Psoas muscle (tissue), 8 donors: ENCODE results near the gene CFAP99. TPM values are rescaled to one million over a fixed set of nuclear protein-coding genes. Genes with fewer than 3 reads are reported as not detected.
A peak's percentile ranks its signal among the peaks of the same experiment; 100 is the strongest.

Experiments used
- ATAC-seq, 4 donors: fragments of 200-7000 bp; cut with Tn5 transposase; one replicate each; pipeline ENCODE4 v1.9.1; 2020; ENCODE audit warnings: moderate library complexity in 3 of 4, mild to moderate bottlenecking in 2 of 4
- DNase-seq, 2 donors: peaks; one replicate each; pipeline ENCODE4 v3.0.0-alpha.2; 2020
- H3K27ac ChIP-seq: fragments of 200-600 bp; one replicate; pipeline ENCODE4 v1.8.0; 2022
- H3K27me3 ChIP-seq, 3 donors: fragments of 200-600 bp in 1 of 3; one replicate each; pipeline versions ENCODE4 v1.6.1 to v1.8.0; 2013 to 2022; ENCODE audit warnings: low read length in 2 of 3, mild to moderate bottlenecking in 2 of 3, moderate library complexity in 1 of 3; ENCODE audit not compliant: insufficient read depth in 3 of 3
- H3K36me3 ChIP-seq, 2 donors: fragments of 200-600 bp in 1 of 2; one replicate each; pipeline versions ENCODE4 v1.6.1 to v1.8.0; 2013 to 2022; ENCODE audit warnings: low read depth in 1 of 2, mild to moderate bottlenecking in 1 of 2, moderate library complexity in 1 of 2; ENCODE audit not compliant: insufficient read depth in 1 of 2
- H3K4me1 ChIP-seq: fragments of 200-600 bp; one replicate; pipeline ENCODE4 v1.8.0; 2022
- H3K4me3 ChIP-seq: fragments of 200-600 bp; one replicate; pipeline ENCODE4 v1.8.0; 2022; ENCODE audit warnings: mild to moderate bottlenecking
- H3K9me3 ChIP-seq: fragments of 200-600 bp; one replicate; pipeline ENCODE4 v1.8.0; 2022
- WGBS, 3 donors: extraction: QIAGEN DNeasy Blood & Tissue Kit; methylation state at CpG; one replicate each; pipeline versions ENCODE4 v1.1.6 to v1.1.7; 2013; 5-methylcytosine and 5-hydroxymethylcytosine counted together
- intact Hi-C, 2 donors: fragments of 100-400 bp; cut with DNase I; formaldehyde crosslinking; loops; one replicate each; pipeline versions ENCODE4 v1.11.0 to v1.14.2; 2022
- polyA plus RNA-seq, 3 donors: library from polyadenylated mRNA; stranded (reverse); fragments of 200-250 nt; gene quantifications; one replicate each; pipeline ENCODE4 v1.2.3, GENCODE V29; 2013
- total RNA-seq, 4 donors: library from RNA; stranded (reverse); fragmentation: NEBNext Ultra II Directional in 2 of 4; extraction: Animal tissue kit (Norgen Biotek cat#: 25700) in 2 of 4; gene quantifications; one replicate each; pipeline versions ENCODE4 v1.2.1 to v1.2.4, GENCODE V29; 2021 to 2023
- TF ChIP-seq, protein P1 (sequence below): fragments of 200-600 bp; IDR thresholded peaks from one replicate; pipeline ENCODE4 v1.8.0; 2022; ENCODE audit warnings: antibody characterized with exemption
- donor health status: healthy with polysubstance abuse.
- donor health status: DM: no; HTN: no; CAD: no; lungs with moderate emphysema.
- donor health status: Bipolar disorder and iron deficiency.
- donor health status: healthy.
- donor health status: DM: yes; HTN: yes; CAD: no.
- donor health status: DM: no; HTN: no; CAD: no.
- donor health status: DM: no; HTN: no; CAD: no.
- donor health status: DM: yes; HTN: yes; CAD: no.

Gene CFAP99
- total and polyA plus RNA-seq, 7 donors: 0.03 TPM; not detected in 5

DNA sequence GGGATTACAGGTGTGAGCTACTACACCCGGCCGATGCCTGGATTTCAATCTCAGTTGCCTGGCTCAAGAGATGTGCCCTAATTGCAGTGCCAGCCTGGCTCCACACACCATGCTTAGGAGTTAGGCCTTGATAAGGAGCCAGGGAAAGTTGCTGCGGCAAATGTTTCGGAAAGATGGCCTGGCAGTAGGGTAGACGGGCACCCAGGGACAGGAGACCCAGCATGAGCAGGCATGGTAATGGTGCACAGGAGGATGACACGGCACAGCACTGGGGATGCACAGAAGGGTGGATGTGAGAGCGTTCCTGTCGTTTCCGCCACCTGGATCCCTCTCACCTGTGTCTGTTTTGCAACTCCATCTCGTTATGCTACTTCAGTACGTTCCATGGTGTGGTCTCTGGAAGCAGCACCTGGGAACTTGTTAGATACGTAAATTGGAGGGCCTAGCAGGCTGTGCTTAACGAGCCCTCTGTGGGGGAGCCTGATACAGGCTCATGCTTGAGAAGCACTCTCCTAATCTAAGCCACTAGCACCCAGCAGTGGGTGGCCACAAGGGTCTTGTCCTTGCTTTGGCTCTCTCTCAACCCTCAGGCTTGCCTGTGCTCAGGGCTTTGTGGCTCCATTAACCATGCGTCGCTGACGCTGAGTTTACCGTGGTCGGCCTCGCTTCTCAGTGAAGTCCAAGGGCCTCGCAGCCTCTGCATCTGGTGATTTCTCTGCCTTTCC, 70.5 kb downstream of the CFAP99 start:
- DNase-seq: no peak
- TF ChIP-seq, protein P1, sequence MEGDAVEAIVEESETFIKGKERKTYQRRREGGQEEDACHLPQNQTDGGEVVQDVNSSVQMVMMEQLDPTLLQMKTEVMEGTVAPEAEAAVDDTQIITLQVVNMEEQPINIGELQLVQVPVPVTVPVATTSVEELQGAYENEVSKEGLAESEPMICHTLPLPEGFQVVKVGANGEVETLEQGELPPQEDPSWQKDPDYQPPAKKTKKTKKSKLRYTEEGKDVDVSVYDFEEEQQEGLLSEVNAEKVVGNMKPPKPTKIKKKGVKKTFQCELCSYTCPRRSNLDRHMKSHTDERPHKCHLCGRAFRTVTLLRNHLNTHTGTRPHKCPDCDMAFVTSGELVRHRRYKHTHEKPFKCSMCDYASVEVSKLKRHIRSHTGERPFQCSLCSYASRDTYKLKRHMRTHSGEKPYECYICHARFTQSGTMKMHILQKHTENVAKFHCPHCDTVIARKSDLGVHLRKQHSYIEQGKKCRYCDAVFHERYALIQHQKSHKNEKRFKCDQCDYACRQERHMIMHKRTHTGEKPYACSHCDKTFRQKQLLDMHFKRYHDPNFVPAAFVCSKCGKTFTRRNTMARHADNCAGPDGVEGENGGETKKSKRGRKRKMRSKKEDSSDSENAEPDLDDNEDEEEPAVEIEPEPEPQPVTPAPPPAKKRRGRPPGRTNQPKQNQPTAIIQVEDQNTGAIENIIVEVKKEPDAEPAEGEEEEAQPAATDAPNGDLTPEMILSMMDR: no peak
- H3K9me3 ChIP-seq: no peaks in the 10 kb centered on the region
- WGBS, 3 donors: 86 to 89% (median 89%) methylated on average over 20 of the region's 20 CpGs
- ATAC-seq: peak in 1 of 4 donors; percentile 15
- H3K27me3 ChIP-seq: no peaks in the 10 kb centered on the region
- H3K36me3 ChIP-seq: peaks cover 7 to 40% of the 10 kb centered on the region in 2 donors
- no peak overlapping the region for H3K27ac ChIP-seq
- intact Hi-C loops: no loop called here
- no peak overlapping the region for H3K4me3 ChIP-seq
- peaks cover 19% of the 10 kb centered on the region for H3K4me1 ChIP-seq

DNA sequence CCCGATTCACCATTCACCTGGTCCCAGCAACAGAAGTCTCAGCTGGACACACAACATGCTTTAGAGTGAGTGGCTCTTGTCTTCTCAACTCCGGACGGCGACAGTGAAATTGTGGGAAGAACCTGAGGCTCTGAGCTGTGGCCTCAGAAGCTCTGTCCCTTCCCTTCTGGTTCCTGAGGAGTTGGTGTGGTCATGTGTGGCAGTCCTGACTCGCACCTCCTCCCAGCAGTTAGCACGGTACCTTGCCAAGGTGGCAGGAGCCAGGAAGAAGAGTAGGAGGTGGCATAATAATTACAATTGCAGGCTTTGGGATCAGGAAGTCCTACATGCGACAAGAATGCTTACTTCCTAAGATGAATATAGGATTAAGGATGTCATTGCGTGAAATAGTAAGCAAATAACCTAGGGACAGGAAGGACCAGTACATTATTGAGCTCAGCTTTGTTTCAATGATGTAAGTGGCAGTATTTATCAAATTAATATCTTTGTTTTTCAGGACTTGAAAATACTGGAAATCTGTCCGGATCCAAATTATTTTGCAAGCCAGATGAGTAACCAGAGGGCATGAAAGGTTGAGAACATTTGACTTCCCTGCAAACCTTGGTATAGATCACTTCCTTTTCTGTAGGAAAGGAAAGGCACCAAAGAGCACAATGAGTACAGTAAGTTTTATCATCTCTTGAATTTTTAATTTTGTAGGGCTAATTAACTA, 71.2 kb downstream of the CFAP99 start:
- intact Hi-C loops: no loop called here
- Histone ChIP-seq H3K36me3 (peaks cover 6 to 40% of the 10 kb centered on the region in 2 donors), H3K27me3 (no peaks in the 10 kb centered on the region), H3K4me1 (peaks cover 11% of the 10 kb centered on the region), H3K4me3 (no peak overlapping the region), H3K9me3 (no peaks in the 10 kb centered on the region), H3K27ac (no peak overlapping the region)
- TF ChIP-seq, protein P1: no peak
- DNase-seq (no peak), ATAC-seq (no peak)
- 79% methylated on average over 9 of the region's 9 CpGs for WGBS, 3 donors

DNA sequence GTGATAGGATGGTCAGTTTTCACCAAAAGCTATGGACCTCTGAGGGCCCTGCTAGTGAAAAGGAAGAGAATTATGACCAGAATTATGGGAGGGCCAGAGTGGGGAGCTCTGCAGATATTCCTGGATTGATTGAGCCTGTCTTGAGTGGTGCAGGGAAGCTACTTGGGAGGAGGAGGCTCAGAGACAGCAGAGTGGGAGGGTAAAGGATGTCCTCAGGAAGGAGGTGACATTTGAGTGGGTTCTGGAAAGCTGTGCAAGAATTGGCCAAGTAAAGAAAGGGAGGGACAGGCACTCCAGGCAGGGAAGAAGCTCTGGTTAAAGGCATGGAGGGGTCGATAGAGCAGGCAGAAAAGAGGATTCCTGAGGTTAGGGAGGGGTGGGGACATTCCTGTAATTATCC, 74.2 kb downstream of the CFAP99 start:
- DNase-seq (no peak), ATAC-seq (no peak)
- intact Hi-C loops: no loop called here
- TF ChIP-seq, protein P1: no peak
- no peak overlapping the region for H3K27ac ChIP-seq
- H3K36me3 ChIP-seq: peaks cover 6 to 64% of the 10 kb centered on the region in 2 donors
- H3K4me3 ChIP-seq: no peak overlapping the region
- no peaks in the 10 kb centered on the region for H3K4me1 ChIP-seq
- H3K27me3 ChIP-seq: no peaks in the 10 kb centered on the region
- WGBS, 3 donors: 71 to 94% (median 74%) methylated on average over 1 of the region's 1 CpG
- H3K9me3 ChIP-seq: no peaks in the 10 kb centered on the region

DNA sequence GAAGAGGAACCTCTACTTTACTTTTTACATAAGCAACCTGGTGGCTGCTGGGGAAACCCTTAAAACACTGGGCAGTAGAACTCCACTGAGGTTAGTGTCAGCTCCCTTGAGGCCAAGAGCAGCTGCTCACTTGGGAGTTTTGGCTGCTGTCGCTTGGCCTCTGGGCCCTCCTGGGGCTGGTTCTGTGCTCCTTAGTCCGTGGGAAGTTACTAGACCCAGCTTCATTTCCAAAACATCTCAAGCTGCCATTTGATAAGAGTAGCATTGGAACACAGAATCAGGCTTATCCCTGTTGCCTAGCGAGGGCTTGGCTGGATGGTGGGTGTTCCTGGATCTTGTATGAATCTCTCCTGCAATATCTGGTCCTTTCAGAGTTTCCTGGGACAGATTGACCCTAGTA, 76.2 kb downstream of the CFAP99 start:
- ATAC-seq (peak in 1 of 4 donors; percentile 51), DNase-seq (no peak)
- TF ChIP-seq, protein P1: no peak
- H3K4me1 ChIP-seq: no peaks in the 10 kb centered on the region
- H3K36me3 ChIP-seq: peaks cover 6 to 83% of the 10 kb centered on the region in 2 donors
- no peaks in the 10 kb centered on the region for H3K27me3 ChIP-seq
- no peak overlapping the region for H3K4me3 ChIP-seq
- H3K27ac ChIP-seq: no peak overlapping the region
- H3K9me3 ChIP-seq: no peaks in the 10 kb centered on the region
- intact Hi-C loops: no loop called here
- 42 to 71% (median 47%) methylated on average over 3 of the region's 3 CpGs for WGBS, 3 donors
